K562 (cell line): ENCODE measurements around the gene TNFAIP1. TPM values are rescaled to one million over a fixed set of nuclear protein-coding genes. Genes with fewer than 3 reads are reported as not detected.
A peak's percentile ranks its signal among the peaks of the same experiment; 100 is the strongest.

Source experiments
- BCOR ChIP-seq: fragments of 450-650 bp; IDR thresholded peaks from 2 replicates; pipeline ENCODE4 v1.6.1; 2016
- HINFP ChIP-seq: fragments of 450-650 bp; conservative IDR thresholded peaks from 2 replicates; pipeline ENCODE4 v1.6.1; 2016; ENCODE audit warnings: missing genetic modification characterization, low read depth, mild to moderate bottlenecking, control low read depth, missing compliant biosample characterization
- HNRNPLL ChIP-seq: fragments of 200-400 bp; formaldehyde crosslinking; IDR thresholded peaks from 2 replicates; pipeline ENCODE4 v1.6.1; 2017; ENCODE audit warnings: low read length, low read depth, mild to moderate bottlenecking; ENCODE audit not compliant: poor library complexity, severe bottlenecking
- KDM4B ChIP-seq, 2 experiments: fragments of 450-650 bp in 1 of 2; sonication (generic) in 1 of 2; IDR thresholded peaks; 2 replicates each; pipeline ENCODE4 v1.6.1; 2016 to 2017; ENCODE audit warnings: borderline replicate concordance in 2 of 2, antibody characterized with exemption in 1 of 2, low read depth in 1 of 2, mild to moderate bottlenecking in 1 of 2
- MTF1 ChIP-seq: fragments of 250-450 bp; sonication (Bioruptor Pico); IDR thresholded peaks from 2 replicates; pipeline ENCODE4 v1.9.0; 2021; ENCODE audit warnings: moderate library complexity, mild to moderate bottlenecking, inconsistent platforms, borderline replicate concordance
- NR2F6 ChIP-seq: fragments of 450-650 bp; formaldehyde crosslinking; IDR thresholded peaks from 2 replicates; pipeline ENCODE4 v1.4.0; 2020; ENCODE audit warnings: mild to moderate bottlenecking
- POLR2B ChIP-seq: fragments of 450-650 bp; IDR thresholded peaks from 2 replicates; pipeline ENCODE4 v1.6.1; 2018; ENCODE audit warnings: low read depth; ENCODE audit not compliant: partially characterized antibody
- RBM25 ChIP-seq: fragments of 200-400 bp; formaldehyde crosslinking; IDR thresholded peaks from 2 replicates; pipeline ENCODE4 v1.6.1; 2018; ENCODE audit warnings: low read length, low read depth, moderate library complexity; ENCODE audit not compliant: severe bottlenecking
- REST ChIP-seq, 2 experiments: fragments of 450-650 bp; formaldehyde crosslinking in 1 of 2; IDR thresholded peaks; 2 replicates each; pipeline versions ENCODE4 v1.4.0 to v1.6.1; 2014 to 2020; ENCODE audit warnings: mild to moderate bottlenecking in 2 of 2, borderline replicate concordance in 1 of 2, low read depth in 1 of 2
- STAG1 ChIP-seq: sonication (generic); formaldehyde crosslinking; IDR thresholded peaks from 2 replicates; pipeline ENCODE4 v1.5.0; 2020; ENCODE audit warnings: missing genetic modification reagents, borderline replicate concordance
- TCF15 ChIP-seq: fragments of 250-450 bp; sonication (Bioruptor Pico); IDR thresholded peaks from 2 replicates; pipeline ENCODE4 v1.8.0; 2022; ENCODE audit warnings: moderate library complexity, mild to moderate bottlenecking, inconsistent platforms
- UBTF ChIP-seq, 2 experiments: IDR thresholded peaks; 2 replicates each; pipeline ENCODE4 v1.6.1; 2012; ENCODE audit warnings: improper control_type of control experiment in 2 of 2, low read depth in 2 of 2, low read length in 2 of 2, borderline replicate concordance in 1 of 2
- ZNF77 ChIP-seq: fragments of 250-450 bp; sonication (Bioruptor Pico); IDR thresholded peaks from 2 replicates; pipeline ENCODE4 v1.5.0; 2020
- polyA plus RNA-seq, 8 experiments: library from polyadenylated mRNA; depleted of rRNA in 4 of 8; stranded (reverse) in 5 of 8; unstranded in 3 of 8; fragments of >200 nt; fragmentation: Nextera tagmentation in 2 of 8; fragmentation: Illumina TruSeq in 1 of 8; extraction: Ambion mirVana in 2 of 8; extraction: Trizol in 1 of 8; gene quantifications; 2 replicates each; pipeline versions ENCODE4 v1.2.1 to v1.2.3, GENCODE V29; 2011 to 2014; ENCODE audit warnings: inconsistent platforms in 1 of 8, missing spikeins in 1 of 8
- total RNA-seq, 7 experiments: library from RNA; depleted of rRNA in 6 of 7; stranded (reverse); fragments of >200 nt in 6 of 7; fragmentation: Illumina TruSeq in 2 of 7; extraction: Trizol in 2 of 7; gene quantifications; 2 replicates each; pipeline versions ENCODE4 v1.2.1 to v1.2.3, GENCODE V29; 2011 to 2021; ENCODE audit warnings: low replicate concordance in 1 of 7

TNFAIP1 gene
- total and polyA plus RNA-seq, 9 of the 15 experiments (the other 6 are each of a cell fraction or from before 2014, with no cell fraction given) = 2.1 to 20.1 (median 8.2) TPM

- TF ChIP-seq REST (IDR thresholded peaks at IDR 0.05; ENCODE audit: borderline replicate concordance) (peak; percentile 66), REST (CRISPR knock-in tag; IDR thresholded peaks at IDR 0.05; ENCODE audit: low read depth) (peak; percentile 20), MTF1 (CRISPR knock-in tag) (no peak), KDM4B (IDR thresholded peaks at IDR 0.05; ENCODE audit: borderline replicate concordance in 2 of 2, low read depth in 1 of 2) (peak in 1 of 2 experiments; percentile 96; a peak in 2 of 4 replicates), NR2F6 (no peak), HNRNPLL (no peak), HINFP (no peak), STAG1 (CRISPR knock-in tag) (no peak), UBTF (IDR thresholded peaks at IDR 0.05; ENCODE audit: borderline replicate concordance in 1 of 2, low read depth in 2 of 2, low read length in 2 of 2) (peak; percentile 53 to 63; a peak in 3 of 4 replicates), ZNF77 (CRISPR knock-in tag) (no peak), BCOR (no peak), RBM25 (peak; percentile 21), TCF15 (CRISPR knock-in tag) (no peak), POLR2B (peak; percentile 60)
These were observed 21.7 kb downstream of the TNFAIP1 start, which contains the start of gene POLDIP2 (continued) for GRCh38 chr17:28357061-28357900.
